ENCODE results near the gene C3orf20.

DNA sequence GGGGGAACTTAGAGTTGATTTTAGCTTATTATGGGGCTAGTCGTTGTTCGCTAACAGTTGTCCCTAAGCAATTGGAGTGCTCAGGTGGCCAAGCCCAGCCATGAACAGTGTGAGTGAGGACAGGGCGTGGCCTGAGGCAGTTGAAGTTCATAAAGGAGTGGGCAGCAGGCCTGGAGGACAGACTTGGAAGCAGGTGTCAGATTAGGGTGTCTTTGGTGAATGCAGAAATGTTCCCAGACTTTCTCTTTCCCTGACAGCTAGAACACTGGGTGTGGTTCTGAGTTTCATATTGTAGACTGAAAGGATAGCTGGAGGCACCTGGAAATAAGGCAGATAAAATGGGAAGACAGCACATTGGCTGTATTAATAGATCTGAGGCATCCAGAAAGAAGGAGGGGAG is 84.0 kb downstream of the C3orf20 start:
- no peak for TF ChIP-seq ZNF565 (CRISPR knock-in tag; conservative IDR thresholded peaks at IDR 0.05; ENCODE audit: low read depth)
- TF ChIP-seq, protein P1, sequence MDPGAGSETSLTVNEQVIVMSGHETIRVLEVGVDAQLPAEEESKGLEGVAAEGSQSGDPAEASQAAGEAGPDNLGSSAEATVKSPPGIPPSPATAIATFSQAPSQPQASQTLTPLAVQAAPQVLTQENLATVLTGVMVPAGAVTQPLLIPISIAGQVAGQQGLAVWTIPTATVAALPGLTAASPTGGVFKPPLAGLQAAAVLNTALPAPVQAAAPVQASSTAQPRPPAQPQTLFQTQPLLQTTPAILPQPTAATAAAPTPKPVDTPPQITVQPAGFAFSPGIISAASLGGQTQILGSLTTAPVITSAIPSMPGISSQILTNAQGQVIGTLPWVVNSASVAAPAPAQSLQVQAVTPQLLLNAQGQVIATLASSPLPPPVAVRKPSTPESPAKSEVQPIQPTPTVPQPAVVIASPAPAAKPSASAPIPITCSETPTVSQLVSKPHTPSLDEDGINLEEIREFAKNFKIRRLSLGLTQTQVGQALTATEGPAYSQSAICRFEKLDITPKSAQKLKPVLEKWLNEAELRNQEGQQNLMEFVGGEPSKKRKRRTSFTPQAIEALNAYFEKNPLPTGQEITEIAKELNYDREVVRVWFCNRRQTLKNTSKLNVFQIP (CRISPR knock-in tag; IDR thresholded peaks at IDR 0.05; ENCODE audit: borderline replicate concordance, low read depth): no peak
- TF ChIP-seq TOX (CRISPR knock-in tag; IDR thresholded peaks at IDR 0.05; ENCODE audit: borderline replicate concordance): no peak
- TF ChIP-seq ZFP30 (CRISPR knock-in tag; IDR thresholded peaks at IDR 0.05): no peak
- no peak for TF ChIP-seq CSRNP3 (CRISPR knock-in tag; IDR thresholded peaks at IDR 0.05)
- no peak for TF ChIP-seq RARB (CRISPR knock-in tag; IDR thresholded peaks at IDR 0.05)
